Measurements from ENCODE around the gene NFASC. TPM values are rescaled to one million over a fixed set of nuclear protein-coding genes. Genes with fewer than 3 reads are reported as not detected.

Gene NFASC
- polyA plus RNA-seq, 1 donor from 2014 or later: 0.50 TPM

GRCh38 chr1:204937901-204938300 is 67.2 kb downstream of the NFASC start:
- no peak overlapping the region for H3K27ac Mint-ChIP-seq
- no peaks in the 10 kb centered on the region for H3K4me1 Mint-ChIP-seq
- peaks cover 2% of the 10 kb centered on the region for H3K27me3 Mint-ChIP-seq
- H3K9me3 Mint-ChIP-seq: peaks cover 0 to 2% (median 0%) of the 10 kb centered on the region in 3 donors
- no peak overlapping the region for H3K4me3 Mint-ChIP-seq
- no peaks in the 10 kb centered on the region for H3K36me3 Mint-ChIP-seq

- H3K9me3 Mint-ChIP-seq: peaks cover 0 to 2% (median 0%) of the 10 kb centered on the region in 3 donors
- no peaks in the 10 kb centered on the region for H3K4me1 Mint-ChIP-seq
- no peak overlapping the region for H3K27ac Mint-ChIP-seq
- no peak overlapping the region for H3K4me3 Mint-ChIP-seq
- peaks cover 2% of the 10 kb centered on the region for H3K27me3 Mint-ChIP-seq
- no peaks in the 10 kb centered on the region for H3K36me3 Mint-ChIP-seq
Measured at GRCh38 chr1:204940591-204940990, 69.9 kb downstream of the NFASC start.

GRCh38 chr1:204941421-204942338 is 71.0 kb downstream of the NFASC start:
- H3K4me3 Mint-ChIP-seq: no peak overlapping the region
- no peaks in the 10 kb centered on the region for H3K4me1 Mint-ChIP-seq
- no peaks in the 10 kb centered on the region for H3K36me3 Mint-ChIP-seq
- no peak overlapping the region for H3K27ac Mint-ChIP-seq
- H3K27me3 Mint-ChIP-seq: peaks cover 2% of the 10 kb centered on the region
- H3K9me3 Mint-ChIP-seq: peaks cover 0 to 2% (median 0%) of the 10 kb centered on the region in 3 donors

GRCh38 chr1:204943495-204943894 is 72.8 kb downstream of the NFASC start:
- H3K4me1 Mint-ChIP-seq: no peaks in the 10 kb centered on the region
- H3K4me3 Mint-ChIP-seq: no peak overlapping the region
- peaks cover 2% of the 10 kb centered on the region for H3K27me3 Mint-ChIP-seq
- no peaks in the 10 kb centered on the region for H3K36me3 Mint-ChIP-seq
- H3K27ac Mint-ChIP-seq: no peak overlapping the region
- no peaks in the 10 kb centered on the region for H3K9me3 Mint-ChIP-seq

GRCh38 chr1:204944662-204945061 is 74.0 kb downstream of the NFASC start:
- Mint-ChIP-seq H3K4me3 (no peak overlapping the region), H3K27ac (no peak overlapping the region)

GRCh38 chr1:204945565-204945977 is 74.9 kb downstream of the NFASC start:
- Mint-ChIP-seq H3K9me3 (no peaks in the 10 kb centered on the region), H3K27ac (no peak overlapping the region), H3K27me3 (no peaks in the 10 kb centered on the region), H3K4me1 (no peaks in the 10 kb centered on the region), H3K36me3 (no peaks in the 10 kb centered on the region), H3K4me3 (no peak overlapping the region)

More at GRCh38 chr1:204944662-204945061, 74.0 kb downstream of the NFASC start:
- Mint-ChIP-seq H3K27me3 (peaks cover 2% of the 10 kb centered on the region), H3K4me1 (no peaks in the 10 kb centered on the region), H3K9me3 (no peaks in the 10 kb centered on the region), H3K36me3 (no peaks in the 10 kb centered on the region)

GRCh38 chr1:204946640-204947039 is 76.0 kb downstream of the NFASC start:
- Mint-ChIP-seq H3K36me3 (no peaks in the 10 kb centered on the region), H3K4me3 (no peak overlapping the region), H3K4me1 (no peaks in the 10 kb centered on the region), H3K27ac (no peak overlapping the region), H3K9me3 (no peaks in the 10 kb centered on the region), H3K27me3 (no peaks in the 10 kb centered on the region)

GRCh38 chr1:204947338-204947737 is 76.7 kb downstream of the NFASC start:
- Mint-ChIP-seq H3K4me1 (no peaks in the 10 kb centered on the region), H3K36me3 (no peaks in the 10 kb centered on the region), H3K27ac (no peak overlapping the region), H3K27me3 (no peaks in the 10 kb centered on the region), H3K9me3 (no peaks in the 10 kb centered on the region), H3K4me3 (no peak overlapping the region)

GRCh38 chr1:204947747-204948146 is 77.1 kb downstream of the NFASC start:
- H3K9me3 Mint-ChIP-seq: no peaks in the 10 kb centered on the region
- H3K36me3 Mint-ChIP-seq: no peaks in the 10 kb centered on the region
- no peak overlapping the region for H3K27ac Mint-ChIP-seq
- no peak overlapping the region for H3K4me3 Mint-ChIP-seq
- H3K27me3 Mint-ChIP-seq: no peaks in the 10 kb centered on the region
- no peaks in the 10 kb centered on the region for H3K4me1 Mint-ChIP-seq

GRCh38 chr1:204950353-204951001 is 79.8 kb downstream of the NFASC start:
- no peaks in the 10 kb centered on the region for H3K4me1 Mint-ChIP-seq
- peaks cover 8% of the 10 kb centered on the region for H3K27me3 Mint-ChIP-seq
- no peaks in the 10 kb centered on the region for H3K36me3 Mint-ChIP-seq
- H3K4me3 Mint-ChIP-seq: no peak overlapping the region
- no peak overlapping the region for H3K27ac Mint-ChIP-seq
- no peaks in the 10 kb centered on the region for H3K9me3 Mint-ChIP-seq

GRCh38 chr1:204958317-204959307 is 88.0 kb downstream of the NFASC start:
- Mint-ChIP-seq H3K4me1 (peaks cover 15 to 20% (median 17%) of the 10 kb centered on the region in 3 donors), H3K9me3 (no peaks in the 10 kb centered on the region), H3K27me3 (peaks cover 22% of the 10 kb centered on the region), H3K27ac (no peak overlapping the region), H3K4me3 (no peak overlapping the region), H3K36me3 (peaks cover 1% of the 10 kb centered on the region)

- Mint-ChIP-seq H3K4me1 (peaks cover 15 to 20% (median 18%) of the 10 kb centered on the region in 3 donors), H3K27me3 (peaks cover 18% of the 10 kb centered on the region), H3K9me3 (no peaks in the 10 kb centered on the region), H3K4me3 (no peak overlapping the region), H3K27ac (no peak overlapping the region), H3K36me3 (peaks cover 1% of the 10 kb centered on the region)
Measured at GRCh38 chr1:204959374-204959773, 88.7 kb downstream of the NFASC start.

- H3K36me3 Mint-ChIP-seq: peaks cover 1% of the 10 kb centered on the region
- H3K4me3 Mint-ChIP-seq: no peak overlapping the region
- H3K9me3 Mint-ChIP-seq: no peaks in the 10 kb centered on the region
- H3K27me3 Mint-ChIP-seq: peaks cover 14% of the 10 kb centered on the region
- H3K27ac Mint-ChIP-seq: no peak overlapping the region
- peaks cover 15 to 20% (median 18%) of the 10 kb centered on the region in 3 donors for H3K4me1 Mint-ChIP-seq
Measured at GRCh38 chr1:204959836-204960235, 89.2 kb downstream of the NFASC start.

- no peak overlapping the region for H3K4me3 Mint-ChIP-seq
- H3K9me3 Mint-ChIP-seq: no peaks in the 10 kb centered on the region
- H3K27me3 Mint-ChIP-seq: peaks cover 14% of the 10 kb centered on the region
- no peak overlapping the region for H3K27ac Mint-ChIP-seq
- peaks cover 1% of the 10 kb centered on the region for H3K36me3 Mint-ChIP-seq
- peaks cover 15 to 20% (median 18%) of the 10 kb centered on the region in 3 donors for H3K4me1 Mint-ChIP-seq
Measured at GRCh38 chr1:204960306-204961125, 89.9 kb downstream of the NFASC start.
